Fibroblast of lung (primary cell): ENCODE results near the gene TBPL1. TPM values are rescaled to one million over a fixed set of nuclear protein-coding genes. Genes with fewer than 3 reads are reported as not detected.

Experiments
- DNase-seq, 2 donors: peaks; one replicate each; pipeline versions ENCODE4 v3.0.0 to v3.0.0-alpha.2; 2010; ENCODE audit warnings: low read depth in 2 of 2
- H2AFZ ChIP-seq: 2 replicates; pipeline ENCODE4 v1.5.1; 2012; ENCODE audit warnings: low read length, control low read depth, inconsistent platforms
- H3K27ac ChIP-seq: 2 replicates; pipeline ENCODE4 v1.5.1; 2011; ENCODE audit warnings: low read length, control low read depth; ENCODE audit not compliant: insufficient read depth
- H3K27me3 ChIP-seq: 2 replicates; pipeline ENCODE4 v1.5.1; 2011; ENCODE audit warnings: mild to moderate bottlenecking, low read length; ENCODE audit not compliant: control insufficient read depth, insufficient read depth
- H3K36me3 ChIP-seq: 2 replicates; pipeline ENCODE4 v1.5.1; 2011; ENCODE audit warnings: low read length; ENCODE audit not compliant: control insufficient read depth, insufficient read depth
- H3K4me1 ChIP-seq: 2 replicates; pipeline ENCODE4 v1.5.1; 2011; ENCODE audit warnings: low read length; ENCODE audit not compliant: control insufficient read depth, insufficient read depth; ENCODE audit errors: extremely low read depth
- H3K4me2 ChIP-seq: 2 replicates; pipeline ENCODE4 v1.5.1; 2011; ENCODE audit warnings: low read length, control low read depth; ENCODE audit not compliant: insufficient read depth; ENCODE audit errors: extremely low read depth
- H3K4me3 ChIP-seq, 4 experiments: fragments of 200-600 bp in 1 of 4; sonication (generic) in 1 of 4; replicated peaks in 1 of 4; 2 replicates each; pipeline ENCODE4 v1.5.1; 2011 to 2016; ENCODE audit warnings: low read length in 4 of 4, low read depth in 3 of 4, mild to moderate bottlenecking in 3 of 4, control low read depth in 2 of 4, inconsistent platforms in 1 of 4, mixed read lengths in 1 of 4; ENCODE audit not compliant: insufficient read depth in 1 of 4; ENCODE audit errors: control extremely low read depth in 1 of 4
- H3K79me2 ChIP-seq: 2 replicates; pipeline ENCODE4 v1.5.1; 2012; ENCODE audit warnings: mild to moderate bottlenecking, low read length, inconsistent platforms; ENCODE audit not compliant: control insufficient read depth, insufficient read depth
- H3K9ac ChIP-seq: 2 replicates; pipeline ENCODE4 v1.5.1; 2011; ENCODE audit warnings: mild to moderate bottlenecking, low read length, control low read depth; ENCODE audit not compliant: insufficient read depth
- H3K9me3 ChIP-seq: 2 replicates; pipeline ENCODE4 v1.5.1; 2012; ENCODE audit warnings: low read depth, low read length; ENCODE audit not compliant: control insufficient read depth, insufficient read depth
- H4K20me1 ChIP-seq: 2 replicates; pipeline ENCODE4 v1.5.1; 2011; ENCODE audit warnings: low read length; ENCODE audit not compliant: control insufficient read depth, insufficient read depth; ENCODE audit errors: extremely low read depth
- CTCF ChIP-seq, 2 donors: IDR thresholded peaks in 1 of 2; conservative IDR thresholded peaks in 1 of 2; 1 replicate in 1 of 2; 2 replicates in 1 of 2; pipeline ENCODE4 v1.5.1; 2011 to 2012; ENCODE audit warnings: low read length in 2 of 2, control low read depth in 1 of 2, inconsistent platforms in 1 of 2, low read depth in 1 of 2, mild to moderate bottlenecking in 1 of 2
- EZH2 ChIP-seq: IDR thresholded peaks from 2 replicates; pipeline ENCODE4 v1.5.1; 2012; ENCODE audit warnings: low read length, control low read depth, mild to moderate bottlenecking; ENCODE audit errors: missing control alignments
- polyA plus RNA-seq, 2 donors: library from polyadenylated mRNA; depleted of rRNA in 1 of 2; stranded (reverse) in 1 of 2; unstranded in 1 of 2; fragments of >200 nt; gene quantifications; 2 replicates each; pipeline ENCODE4 v1.2.1, GENCODE V29; 2011 to 2012; ENCODE audit warnings: missing spikeins in 1 of 2
- total RNA-seq: library from RNA; depleted of rRNA; stranded (reverse); fragments of >200 nt; gene quantifications from 2 replicates; pipeline ENCODE4 v1.2.1, GENCODE V29; 2014

The TBPL1 gene
- total and polyA plus RNA-seq, 2 donors (not counting 1 experiment from before 2014, with no cell fraction given), result 18.8 to 47.8 TPM

- H4K20me1 ChIP-seq, result no peaks in the 10 kb centered on the region
- H3K4me3 ChIP-seq, result no peak overlapping the region
- DNase-seq, result no peak
- H3K4me2 ChIP-seq, result no peak overlapping the region
- H3K79me2 ChIP-seq, result peaks cover 3% of the 10 kb centered on the region
- H3K36me3 ChIP-seq, result no peaks in the 10 kb centered on the region
- H3K4me1 ChIP-seq, result peaks cover 2% of the 10 kb centered on the region
- H3K27me3 ChIP-seq, result no peaks in the 10 kb centered on the region
- no peaks in the 10 kb centered on the region for H3K9me3 ChIP-seq
- TF ChIP-seq EZH2 (no peak), CTCF (conservative IDR thresholded peaks at IDR 0.05 in 1 of 2, IDR thresholded peaks at IDR 0.05 in 1 of 2; ENCODE audit: low read depth in 1 of 2, low read length in 2 of 2) (no peak)
- H3K9ac ChIP-seq, result no peak overlapping the region
- H2AFZ ChIP-seq, result no peak overlapping the region
- no peak overlapping the region for H3K27ac ChIP-seq
Measured at GRCh38 chr6:133948472-133948871, 4.6 kb upstream of the TBPL1 start.

DNA sequence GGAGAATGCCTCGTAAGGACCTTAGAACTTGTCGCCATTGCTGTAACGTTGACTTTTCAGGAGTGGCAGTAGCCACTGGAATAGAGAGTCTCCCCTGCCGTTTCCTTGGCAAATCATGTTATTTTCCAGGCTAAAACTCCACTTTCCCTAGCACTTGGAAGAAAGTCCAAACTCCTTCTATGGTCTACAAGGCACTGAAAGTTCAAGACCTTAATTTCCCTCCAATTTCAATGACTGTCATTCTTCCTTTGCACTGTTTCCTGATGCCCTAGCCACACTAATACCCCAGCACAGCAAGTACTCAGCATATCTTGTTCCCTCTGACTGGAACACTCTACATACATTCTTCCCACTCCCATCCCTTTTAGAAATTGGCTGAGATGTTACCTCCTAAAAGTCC, 1.8 kb upstream of the TBPL1 start:
- Histone ChIP-seq H3K9ac (no peak overlapping the region), H3K36me3 (no peaks in the 10 kb centered on the region), H3K4me2 (peak overlapping the region; percentile 76), H3K27me3 (no peaks in the 10 kb centered on the region), H3K79me2 (peaks cover 30% of the 10 kb centered on the region), H2AFZ (peak overlapping the region; percentile 100), H3K4me3 (peak overlapping the region; percentile 86 to 94 (median 94)), H3K4me1 (peaks cover 9% of the 10 kb centered on the region), H3K9me3 (no peaks in the 10 kb centered on the region), H4K20me1 (no peaks in the 10 kb centered on the region), H3K27ac (peak overlapping the region; percentile 95)
- TF ChIP-seq CTCF (conservative IDR thresholded peaks at IDR 0.05 in 1 of 2, IDR thresholded peaks at IDR 0.05 in 1 of 2; ENCODE audit: low read depth in 1 of 2, low read length in 2 of 2), result no peak
- no peak for TF ChIP-seq EZH2
- DNase-seq, result no peak

GRCh38 chr6:133951881-133952814, 876 bp upstream of the TBPL1 start:
- Histone ChIP-seq H3K4me3 (peak overlapping the region; percentile 86 to 94 (median 94)), H3K27me3 (no peaks in the 10 kb centered on the region), H3K27ac (peak overlapping the region; percentile 95), H3K9me3 (no peaks in the 10 kb centered on the region), H3K4me2 (peak overlapping the region; percentile 76), H3K36me3 (no peaks in the 10 kb centered on the region), H3K4me1 (peaks cover 9% of the 10 kb centered on the region), H3K9ac (peak overlapping the region; percentile 92), H4K20me1 (no peaks in the 10 kb centered on the region), H3K79me2 (peaks cover 38% of the 10 kb centered on the region), H2AFZ (peak overlapping the region; percentile 100)
- TF ChIP-seq CTCF (conservative IDR thresholded peaks at IDR 0.05 in 1 of 2, IDR thresholded peaks at IDR 0.05 in 1 of 2; ENCODE audit: low read depth in 1 of 2, low read length in 2 of 2), result peak; percentile 42 to 48
- no peak for TF ChIP-seq EZH2
- peak; percentile 75 to 83 for DNase-seq
